GM19193 (cell line): ENCODE data around the gene MYBPC1.

Experiments used
- POLR2A ChIP-seq: IDR thresholded peaks from 4 replicates; pipeline ENCODE4 v1.6.1; 2011; ENCODE audit not compliant: insufficient read depth, insufficient read length; ENCODE audit errors: extremely low read depth

Gene MYBPC1

DNA sequence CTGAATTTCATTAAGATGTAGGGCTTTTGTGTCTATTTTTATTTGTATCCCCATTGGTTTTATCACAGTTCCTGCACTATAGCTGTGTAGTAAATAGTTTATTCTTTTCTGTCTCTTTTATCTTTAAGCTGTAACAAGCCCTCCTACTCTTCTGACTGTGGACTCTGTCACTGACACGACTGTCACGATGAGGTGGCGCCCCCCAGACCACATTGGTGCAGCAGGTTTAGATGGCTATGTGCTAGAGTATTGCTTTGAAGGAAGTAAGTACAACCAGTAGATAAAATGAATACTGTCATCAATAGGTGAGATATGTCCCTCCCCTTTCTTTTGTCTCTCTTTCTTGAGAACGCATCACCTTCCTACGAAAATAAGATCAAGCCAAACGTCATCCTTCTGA is 68.5 kb downstream of the MYBPC1 start:
- no peak for TF ChIP-seq POLR2A

DNA sequence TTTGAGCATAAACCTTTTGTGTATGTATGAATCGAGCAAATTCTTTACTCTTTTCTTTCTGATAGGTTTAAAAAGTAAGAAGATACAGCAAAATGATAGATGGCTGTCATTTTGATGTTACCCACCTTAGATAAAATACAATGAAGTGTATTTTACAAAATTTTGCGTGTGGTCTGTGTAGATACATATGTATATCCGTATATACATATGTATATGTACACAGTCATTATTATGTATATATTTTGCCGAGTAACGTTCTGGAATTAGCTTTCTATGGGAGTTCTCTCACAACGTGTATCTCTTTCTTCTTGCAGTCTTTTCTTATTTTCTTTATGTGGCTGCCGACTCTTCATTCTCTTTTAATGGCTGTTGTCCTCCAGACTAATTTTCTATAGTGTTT is 70.2 kb downstream of the MYBPC1 start:
- no peak for TF ChIP-seq POLR2A

DNA sequence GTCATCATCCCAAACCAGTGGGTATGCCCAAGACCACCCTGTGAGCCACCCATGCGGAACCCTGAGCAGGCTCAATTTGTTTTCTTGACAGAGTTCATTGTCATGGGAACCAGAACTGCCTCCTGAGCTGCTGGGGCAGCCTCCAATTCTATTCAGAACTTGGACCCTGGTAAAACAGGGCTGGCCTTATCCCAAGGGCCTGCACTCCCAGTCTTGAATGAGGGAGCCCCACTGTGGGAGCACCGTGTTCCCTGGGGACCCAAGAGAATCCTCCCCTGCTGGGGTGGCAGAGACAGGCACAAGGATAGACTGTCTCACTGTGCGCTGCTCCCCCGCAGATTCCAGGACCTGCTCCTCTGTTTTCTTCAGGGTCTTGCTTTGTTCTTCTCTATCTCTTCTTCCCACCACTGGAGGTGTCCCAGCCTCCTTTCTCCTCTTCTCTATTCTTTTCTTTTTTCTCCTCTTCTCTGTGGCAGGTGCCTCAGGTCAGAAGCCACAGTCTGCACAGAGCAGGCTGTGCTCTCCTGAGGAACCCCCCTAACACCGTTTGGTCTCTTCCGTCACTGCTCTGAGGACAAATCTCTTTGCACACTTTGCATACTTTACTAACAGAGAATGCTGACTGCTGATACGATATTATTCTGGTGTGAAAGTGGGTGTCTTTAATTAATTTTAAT is 71.4 kb downstream of the MYBPC1 start:
- TF ChIP-seq POLR2A, result no peak

- no peak for TF ChIP-seq POLR2A
These were observed 72.8 kb downstream of the MYBPC1 start for GRCh38 chr12:101667591-101667990.

- TF ChIP-seq POLR2A, result no peak
These were observed 75.4 kb downstream of the MYBPC1 start for GRCh38 chr12:101670007-101670671.

GRCh38 chr12:101671157-101671791 is 76.5 kb downstream of the MYBPC1 start:
- no peak for TF ChIP-seq POLR2A

DNA sequence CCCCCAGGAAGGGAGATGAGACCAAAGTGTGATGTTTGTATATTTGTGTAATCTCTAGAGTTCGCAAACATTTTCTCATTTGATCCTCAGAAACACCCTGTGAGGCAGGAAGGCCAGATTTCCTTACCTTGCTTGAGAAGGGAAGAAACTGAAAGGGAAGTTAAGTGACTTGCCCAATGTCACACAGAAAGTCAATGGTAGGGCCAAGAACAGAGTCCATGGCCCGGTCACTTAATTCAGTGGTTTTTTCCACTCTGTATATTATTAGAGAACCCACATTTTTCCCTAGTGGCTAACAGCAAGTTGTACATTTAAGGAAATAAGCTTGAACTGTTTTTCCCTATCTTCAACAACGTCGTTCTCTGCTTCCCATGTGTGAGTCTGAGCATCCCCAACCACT is 77.1 kb downstream of the MYBPC1 start:
- no peak for TF ChIP-seq POLR2A

GRCh38 chr12:101675555-101675954 is 80.8 kb downstream of the MYBPC1 start:
- no peak for TF ChIP-seq POLR2A

DNA sequence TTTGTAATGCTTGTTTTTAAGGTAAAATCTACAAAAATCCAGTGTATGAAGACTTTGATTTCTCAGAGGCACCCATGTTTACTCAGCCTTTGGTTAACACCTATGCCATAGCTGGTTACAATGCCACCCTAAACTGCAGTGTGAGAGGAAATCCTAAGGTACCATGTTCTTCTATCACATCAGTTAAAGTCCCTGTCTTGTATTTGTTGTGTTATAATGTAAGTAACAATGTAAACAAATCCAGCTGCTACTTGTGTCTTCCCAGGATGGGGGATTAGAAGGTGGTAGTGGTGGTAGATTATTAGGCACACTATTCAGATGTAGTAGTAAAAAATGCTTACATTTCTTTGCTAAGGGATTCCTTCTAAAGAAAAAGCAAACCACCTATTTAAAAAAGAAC is 83.3 kb downstream of the MYBPC1 start:
- TF ChIP-seq POLR2A, result no peak

DNA sequence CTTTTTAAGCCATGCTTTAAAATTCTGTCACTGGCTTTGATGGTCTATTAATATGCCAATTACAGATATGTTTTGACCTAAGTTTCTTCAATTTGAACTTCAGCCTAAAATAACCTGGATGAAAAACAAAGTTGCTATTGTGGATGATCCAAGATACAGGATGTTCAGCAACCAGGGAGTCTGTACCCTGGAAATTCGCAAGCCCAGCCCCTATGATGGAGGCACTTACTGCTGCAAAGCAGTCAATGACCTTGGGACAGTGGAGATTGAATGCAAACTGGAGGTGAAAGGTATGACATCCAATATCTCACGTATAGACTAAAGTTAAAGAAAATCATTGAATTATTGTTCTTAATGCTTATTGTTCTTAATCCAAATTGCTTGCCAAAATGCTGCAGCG is 85.5 kb downstream of the MYBPC1 start:
- TF ChIP-seq POLR2A, result no peak

DNA sequence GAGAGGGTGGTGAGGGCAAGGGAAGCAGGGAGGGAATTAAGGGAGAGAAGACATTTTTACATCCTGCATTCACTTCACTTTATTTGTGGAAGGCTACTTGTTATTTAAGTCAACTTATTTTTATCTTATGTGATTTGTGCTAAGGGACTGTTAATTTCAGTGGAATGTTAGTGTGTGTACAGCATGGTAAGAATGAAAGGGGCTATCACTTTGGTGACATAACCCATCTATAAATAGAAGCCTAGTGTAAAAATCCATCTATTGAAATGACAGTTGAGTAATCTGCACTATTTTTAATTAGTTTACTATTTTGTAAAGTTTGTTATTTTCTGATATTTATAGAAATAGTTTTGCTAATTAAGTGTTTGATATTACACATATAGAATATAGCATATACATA is 85.9 kb downstream of the MYBPC1 start:
- no peak for TF ChIP-seq POLR2A

- TF ChIP-seq POLR2A, result no peak
These were observed 90.3 kb downstream of the MYBPC1 start for GRCh38 chr12:101685092-101685491.

GRCh38 chr12:101686176-101686575 is 91.4 kb downstream of the MYBPC1 start:
- no peak for TF ChIP-seq POLR2A

GRCh38 chr12:101690544-101691098 is 95.8 kb downstream of the MYBPC1 start:
- TF ChIP-seq POLR2A, result no peak

DNA sequence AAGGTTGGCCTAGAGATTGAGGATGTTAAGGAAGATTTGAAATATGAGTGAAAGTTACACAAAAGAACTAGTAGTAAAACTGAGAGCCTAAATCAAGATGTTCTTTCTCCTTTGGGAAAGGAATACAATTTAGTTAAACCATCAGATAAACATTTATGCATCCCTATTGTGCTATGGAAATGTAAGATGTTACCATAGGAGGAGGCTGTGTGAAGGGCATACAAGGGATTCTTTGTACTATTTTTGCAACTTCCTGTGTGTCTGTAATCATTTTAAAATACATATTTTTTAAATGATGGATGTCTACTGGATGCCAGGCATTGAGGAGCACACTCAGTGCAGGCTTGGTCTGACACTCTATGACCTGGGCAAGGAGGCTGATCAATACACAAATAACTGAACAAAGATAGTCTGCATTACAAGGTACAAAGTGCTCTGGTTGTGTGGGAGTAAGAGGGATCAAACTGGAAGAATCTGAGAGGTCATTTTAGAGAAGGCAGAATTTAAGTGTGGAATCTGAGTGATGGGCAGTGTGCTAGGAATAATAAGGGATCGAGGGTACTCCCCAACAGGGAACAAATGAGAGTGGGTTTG is 96.8 kb downstream of the MYBPC1 start:
- no peak for TF ChIP-seq POLR2A
